ENCODE measurements around the gene MTLN.

DNA sequence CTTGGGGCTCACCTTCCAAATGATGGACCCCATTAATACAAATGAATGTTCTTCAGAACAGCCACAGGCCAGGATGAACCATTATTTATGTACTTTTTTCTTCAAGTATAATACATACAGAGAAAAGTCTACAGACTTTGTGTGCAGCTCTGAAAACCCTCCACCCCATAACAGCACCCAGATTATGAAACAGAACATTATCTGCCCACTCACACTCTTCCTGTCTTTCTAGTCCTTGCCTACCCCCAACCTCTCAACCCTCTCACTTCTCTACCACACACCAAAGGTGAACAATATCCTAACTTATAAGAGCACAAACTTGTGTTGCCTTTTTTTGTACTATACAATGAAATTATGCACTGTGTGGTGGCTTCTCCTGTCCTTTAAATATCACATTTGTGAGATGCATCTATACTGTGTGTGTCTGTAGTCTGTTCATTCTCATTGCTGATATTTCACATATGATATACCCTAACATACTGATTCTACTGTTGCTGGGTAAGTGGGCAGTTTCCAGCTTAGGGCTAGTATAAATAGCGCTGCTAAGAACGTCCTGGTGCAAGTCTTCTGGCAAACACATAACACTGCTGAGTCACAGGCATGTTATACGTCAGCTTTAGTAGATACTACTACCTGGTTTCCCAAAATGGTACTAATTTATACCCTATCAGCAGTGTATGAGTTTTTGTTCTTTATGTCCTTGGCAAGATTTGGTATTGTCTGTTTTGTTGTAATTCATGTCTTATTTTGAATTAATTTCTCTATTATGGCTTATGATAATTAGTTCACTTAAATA is 6.5 kb downstream of the MTLN start:
- no peak for TF ChIP-seq EZH2 (IDR thresholded peaks at IDR 0.05; ENCODE audit: borderline replicate concordance, low read depth, low read length, severe bottlenecking)
- TF ChIP-seq, protein P1, sequence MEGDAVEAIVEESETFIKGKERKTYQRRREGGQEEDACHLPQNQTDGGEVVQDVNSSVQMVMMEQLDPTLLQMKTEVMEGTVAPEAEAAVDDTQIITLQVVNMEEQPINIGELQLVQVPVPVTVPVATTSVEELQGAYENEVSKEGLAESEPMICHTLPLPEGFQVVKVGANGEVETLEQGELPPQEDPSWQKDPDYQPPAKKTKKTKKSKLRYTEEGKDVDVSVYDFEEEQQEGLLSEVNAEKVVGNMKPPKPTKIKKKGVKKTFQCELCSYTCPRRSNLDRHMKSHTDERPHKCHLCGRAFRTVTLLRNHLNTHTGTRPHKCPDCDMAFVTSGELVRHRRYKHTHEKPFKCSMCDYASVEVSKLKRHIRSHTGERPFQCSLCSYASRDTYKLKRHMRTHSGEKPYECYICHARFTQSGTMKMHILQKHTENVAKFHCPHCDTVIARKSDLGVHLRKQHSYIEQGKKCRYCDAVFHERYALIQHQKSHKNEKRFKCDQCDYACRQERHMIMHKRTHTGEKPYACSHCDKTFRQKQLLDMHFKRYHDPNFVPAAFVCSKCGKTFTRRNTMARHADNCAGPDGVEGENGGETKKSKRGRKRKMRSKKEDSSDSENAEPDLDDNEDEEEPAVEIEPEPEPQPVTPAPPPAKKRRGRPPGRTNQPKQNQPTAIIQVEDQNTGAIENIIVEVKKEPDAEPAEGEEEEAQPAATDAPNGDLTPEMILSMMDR (IDR thresholded peaks at IDR 0.05; ENCODE audit: borderline replicate concordance, extremely low read depth, low read length, poor library complexity, severe bottlenecking): no peak
